Stomach (tissue), 4 donors: ENCODE measurements around the gene SECISBP2L.

Experiments
- POLR2AphosphoS5 ChIP-seq, 3 donors: sonication (generic); formaldehyde crosslinking; IDR thresholded peaks; one replicate each; pipeline ENCODE4 v1.6.1; 2016; ENCODE audit warnings: antibody characterized with exemption in 3 of 3
- TF ChIP-seq, protein P1 (sequence below), 7 experiments: fragments of 450-650 bp in 4 of 7; fragments of 200-600 bp in 3 of 7; sonication (generic) in 3 of 7; IDR thresholded peaks; one replicate each; pipeline ENCODE4 v1.5.1; 2016 to 2019; ENCODE audit warnings: antibody characterized with exemption in 7 of 7, control low read depth in 2 of 7, mild to moderate bottlenecking in 1 of 7

DNA sequence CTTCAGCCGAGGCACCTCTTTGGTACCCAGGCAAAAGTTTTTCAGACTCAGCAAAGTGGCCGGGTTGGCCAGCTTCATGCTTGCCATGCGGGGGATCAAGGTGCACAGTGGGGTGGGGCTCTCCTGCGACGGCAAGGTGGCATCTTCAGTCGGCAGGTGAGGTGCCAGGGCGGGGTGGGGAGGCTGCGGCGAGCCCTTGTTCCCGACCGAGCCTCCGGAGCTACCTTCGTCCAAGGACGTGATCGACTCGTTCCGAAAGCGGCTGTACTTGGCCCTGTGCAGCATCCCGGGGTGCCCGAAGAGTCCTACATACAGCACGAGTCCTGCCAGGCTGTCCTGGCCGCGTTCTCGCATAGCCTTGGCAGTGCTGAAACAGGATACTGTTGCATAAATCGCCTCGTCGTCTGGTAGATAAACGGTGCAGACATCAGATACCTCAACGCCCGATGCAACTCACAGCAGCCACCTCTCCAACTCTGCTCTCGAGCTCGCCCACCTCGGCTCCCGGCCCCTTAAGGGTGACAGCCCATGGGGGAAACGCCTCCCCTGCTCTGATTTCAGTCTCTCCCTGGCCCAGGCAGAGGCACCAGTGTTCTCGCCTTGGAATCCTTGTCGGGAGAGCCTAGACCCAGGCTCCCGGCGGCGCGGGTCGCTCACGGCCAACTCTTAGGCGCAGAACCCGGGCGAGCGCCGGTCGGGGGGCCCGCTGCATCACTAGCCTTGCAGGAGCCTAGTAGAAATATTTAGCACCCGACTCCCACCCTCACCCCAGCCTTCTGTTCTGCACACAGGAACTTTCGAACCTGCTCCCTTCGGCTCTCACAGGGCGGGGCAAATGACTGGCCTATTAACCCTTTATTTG is 83.4 kb downstream of the SECISBP2L start:
- TF ChIP-seq, protein P1, sequence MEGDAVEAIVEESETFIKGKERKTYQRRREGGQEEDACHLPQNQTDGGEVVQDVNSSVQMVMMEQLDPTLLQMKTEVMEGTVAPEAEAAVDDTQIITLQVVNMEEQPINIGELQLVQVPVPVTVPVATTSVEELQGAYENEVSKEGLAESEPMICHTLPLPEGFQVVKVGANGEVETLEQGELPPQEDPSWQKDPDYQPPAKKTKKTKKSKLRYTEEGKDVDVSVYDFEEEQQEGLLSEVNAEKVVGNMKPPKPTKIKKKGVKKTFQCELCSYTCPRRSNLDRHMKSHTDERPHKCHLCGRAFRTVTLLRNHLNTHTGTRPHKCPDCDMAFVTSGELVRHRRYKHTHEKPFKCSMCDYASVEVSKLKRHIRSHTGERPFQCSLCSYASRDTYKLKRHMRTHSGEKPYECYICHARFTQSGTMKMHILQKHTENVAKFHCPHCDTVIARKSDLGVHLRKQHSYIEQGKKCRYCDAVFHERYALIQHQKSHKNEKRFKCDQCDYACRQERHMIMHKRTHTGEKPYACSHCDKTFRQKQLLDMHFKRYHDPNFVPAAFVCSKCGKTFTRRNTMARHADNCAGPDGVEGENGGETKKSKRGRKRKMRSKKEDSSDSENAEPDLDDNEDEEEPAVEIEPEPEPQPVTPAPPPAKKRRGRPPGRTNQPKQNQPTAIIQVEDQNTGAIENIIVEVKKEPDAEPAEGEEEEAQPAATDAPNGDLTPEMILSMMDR (IDR thresholded peaks at IDR 0.05), result no peak
- TF ChIP-seq POLR2AphosphoS5 (IDR thresholded peaks at IDR 0.05), result no peak
